GM10847 (cell line): Measurements from ENCODE around the gene KIFC3.

Source experiments
- POLR2A ChIP-seq: IDR thresholded peaks from 2 replicates; pipeline ENCODE4 v1.6.1; 2011; ENCODE audit not compliant: insufficient read length; ENCODE audit errors: extremely low read depth

The KIFC3 gene

GRCh38 chr16:57826706-57827625 lies 24.7 kb upstream of the KIFC3 start:
- TF ChIP-seq POLR2A, result no peak

- no peak for TF ChIP-seq POLR2A
Measured at GRCh38 chr16:57826052-57826451, 23.8 kb upstream of the KIFC3 start.

- no peak for TF ChIP-seq POLR2A
Measured at GRCh38 chr16:57825298-57826044, 23.2 kb upstream of the KIFC3 start.

GRCh38 chr16:57824888-57825287 lies 22.6 kb upstream of the KIFC3 start:
- TF ChIP-seq POLR2A, result no peak

- TF ChIP-seq POLR2A, result no peak
Measured at GRCh38 chr16:57823836-57824235, 21.5 kb upstream of the KIFC3 start.

GRCh38 chr16:57822856-57823255 lies 20.6 kb upstream of the KIFC3 start:
- TF ChIP-seq POLR2A, result no peak

- no peak for TF ChIP-seq POLR2A
Measured at GRCh38 chr16:57822018-57822553, 19.8 kb upstream of the KIFC3 start.

- no peak for TF ChIP-seq POLR2A
Measured at GRCh38 chr16:57821149-57821971, 19.1 kb upstream of the KIFC3 start.

GRCh38 chr16:57818377-57819064 lies 16.2 kb upstream of the KIFC3 start:
- no peak for TF ChIP-seq POLR2A

GRCh38 chr16:57817680-57818079 lies 15.4 kb upstream of the KIFC3 start:
- TF ChIP-seq POLR2A, result no peak

GRCh38 chr16:57815987-57816745 lies 13.9 kb upstream of the KIFC3 start:
- no peak for TF ChIP-seq POLR2A

- no peak for TF ChIP-seq POLR2A
Measured at GRCh38 chr16:57814896-57815295, 12.6 kb upstream of the KIFC3 start.

GRCh38 chr16:57813466-57813865 lies 11.2 kb upstream of the KIFC3 start:
- no peak for TF ChIP-seq POLR2A
